Progenitor cell of endocrine pancreas (in vitro differentiated cells): ENCODE results near the gene SH3PXD2B. TPM values are rescaled to one million over a fixed set of nuclear protein-coding genes. Genes with fewer than 3 reads are reported as not detected.

Experiments
- DNase-seq: peaks from one replicate; pipeline ENCODE4 v3.0.0; 2021; ENCODE audit warnings: low spot score; ENCODE audit not compliant: unreplicated experiment
- H3K27ac Mint-ChIP-seq: 2 replicates; pipeline ENCODE4 v1.8.0; 2021; ENCODE audit warnings: mild to moderate bottlenecking, moderate library complexity, mixed read lengths
- H3K27me3 Mint-ChIP-seq: 2 replicates; pipeline ENCODE4 v1.8.0; 2021; ENCODE audit warnings: mixed read lengths
- H3K36me3 Mint-ChIP-seq: 2 replicates; pipeline ENCODE4 v1.8.0; 2022; ENCODE audit warnings: mixed read lengths; ENCODE audit not compliant: insufficient read depth
- H3K4me1 Mint-ChIP-seq: 2 replicates; pipeline ENCODE4 v1.8.0; 2021; ENCODE audit warnings: low read depth, mixed read lengths
- H3K4me3 Mint-ChIP-seq: 2 replicates; pipeline ENCODE4 v1.8.0; 2021; ENCODE audit warnings: low read depth, mild to moderate bottlenecking, moderate library complexity, mixed read lengths
- H3K9me3 Mint-ChIP-seq: 2 replicates; pipeline ENCODE4 v1.8.0; 2021; ENCODE audit warnings: low read depth, mixed read lengths
- total RNA-seq: library from RNA; stranded (reverse); gene quantifications from 2 replicates; pipeline ENCODE4 v1.2.1, GENCODE V29; 2021
- TF ChIP-seq, protein P1 (sequence below): fragments of 200-600 bp; sonication (generic); IDR thresholded peaks from one replicate; pipeline ENCODE4 v1.5.0; 2021; ENCODE audit warnings: antibody characterized with exemption, mild to moderate bottlenecking; ENCODE audit not compliant: unreplicated experiment

Gene SH3PXD2B
- total RNA-seq, 1 donor from 2014 or later, result 79.8 TPM

DNA sequence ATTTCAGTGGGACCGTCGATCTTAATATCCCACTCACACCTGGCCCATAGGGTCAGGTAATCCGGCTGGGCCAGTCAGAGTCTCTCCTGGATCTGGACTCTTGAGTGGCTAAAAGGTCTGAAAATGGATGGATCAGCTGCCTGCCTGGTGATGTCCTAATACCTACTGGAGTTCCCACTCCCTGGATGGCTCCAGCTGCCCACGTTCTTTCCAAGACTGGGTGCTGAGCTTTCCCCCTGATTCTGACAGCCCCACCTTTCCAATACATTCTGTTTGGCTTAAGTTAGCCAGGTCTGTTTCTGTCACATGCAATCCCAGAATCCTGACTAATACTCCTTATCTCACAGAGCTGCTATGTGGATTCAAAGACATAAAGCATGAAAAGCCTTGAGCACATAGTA, 10.2 kb downstream of the SH3PXD2B start:
- no peak overlapping the region for H3K4me3 Mint-ChIP-seq
- no peaks in the 10 kb centered on the region for H3K36me3 Mint-ChIP-seq
- H3K27me3 Mint-ChIP-seq, result no peaks in the 10 kb centered on the region
- H3K9me3 Mint-ChIP-seq, result no peaks in the 10 kb centered on the region
- DNase-seq, result no peak
- TF ChIP-seq, protein P1, sequence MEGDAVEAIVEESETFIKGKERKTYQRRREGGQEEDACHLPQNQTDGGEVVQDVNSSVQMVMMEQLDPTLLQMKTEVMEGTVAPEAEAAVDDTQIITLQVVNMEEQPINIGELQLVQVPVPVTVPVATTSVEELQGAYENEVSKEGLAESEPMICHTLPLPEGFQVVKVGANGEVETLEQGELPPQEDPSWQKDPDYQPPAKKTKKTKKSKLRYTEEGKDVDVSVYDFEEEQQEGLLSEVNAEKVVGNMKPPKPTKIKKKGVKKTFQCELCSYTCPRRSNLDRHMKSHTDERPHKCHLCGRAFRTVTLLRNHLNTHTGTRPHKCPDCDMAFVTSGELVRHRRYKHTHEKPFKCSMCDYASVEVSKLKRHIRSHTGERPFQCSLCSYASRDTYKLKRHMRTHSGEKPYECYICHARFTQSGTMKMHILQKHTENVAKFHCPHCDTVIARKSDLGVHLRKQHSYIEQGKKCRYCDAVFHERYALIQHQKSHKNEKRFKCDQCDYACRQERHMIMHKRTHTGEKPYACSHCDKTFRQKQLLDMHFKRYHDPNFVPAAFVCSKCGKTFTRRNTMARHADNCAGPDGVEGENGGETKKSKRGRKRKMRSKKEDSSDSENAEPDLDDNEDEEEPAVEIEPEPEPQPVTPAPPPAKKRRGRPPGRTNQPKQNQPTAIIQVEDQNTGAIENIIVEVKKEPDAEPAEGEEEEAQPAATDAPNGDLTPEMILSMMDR, result no peak
- H3K4me1 Mint-ChIP-seq, result peaks cover 5% of the 10 kb centered on the region
- H3K27ac Mint-ChIP-seq, result no peak overlapping the region

DNA sequence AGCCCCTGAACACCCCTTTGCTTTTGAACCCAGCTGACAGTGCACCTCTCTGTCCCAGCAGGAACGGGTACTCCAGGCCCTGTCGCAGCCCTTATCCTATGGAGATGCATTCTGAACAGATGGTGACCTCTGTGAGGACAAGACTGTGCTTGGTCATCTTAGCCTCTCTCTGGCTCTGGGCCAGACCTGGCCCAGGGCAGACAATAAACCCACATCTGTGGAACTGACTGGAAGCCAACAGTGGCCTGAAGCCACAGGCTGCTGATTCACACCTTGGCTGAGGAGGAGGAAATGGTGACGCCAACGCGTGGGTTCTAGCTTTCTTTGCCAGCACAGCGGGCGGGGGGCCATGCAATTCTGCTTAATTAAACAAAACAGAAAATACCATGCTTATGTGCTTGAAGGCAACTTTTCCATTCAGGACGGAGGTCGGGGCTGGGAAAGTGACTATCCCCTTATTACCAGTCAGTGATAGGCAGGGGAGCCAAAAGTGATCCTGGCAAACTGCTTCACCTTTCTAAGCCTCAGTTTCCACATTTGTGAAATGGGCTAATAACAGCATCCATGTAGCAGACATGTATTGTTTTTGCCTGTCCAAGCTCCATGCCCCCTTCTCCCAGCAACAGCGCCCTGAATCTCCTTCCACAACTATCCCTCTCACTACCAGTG, 10.8 kb downstream of the SH3PXD2B start:
- Mint-ChIP-seq H3K9me3 (no peaks in the 10 kb centered on the region), H3K27ac (no peak overlapping the region), H3K27me3 (no peaks in the 10 kb centered on the region), H3K36me3 (no peaks in the 10 kb centered on the region), H3K4me1 (peaks cover 5% of the 10 kb centered on the region), H3K4me3 (no peak overlapping the region)
- no peak for DNase-seq
- TF ChIP-seq, protein P1, result no peak

DNA sequence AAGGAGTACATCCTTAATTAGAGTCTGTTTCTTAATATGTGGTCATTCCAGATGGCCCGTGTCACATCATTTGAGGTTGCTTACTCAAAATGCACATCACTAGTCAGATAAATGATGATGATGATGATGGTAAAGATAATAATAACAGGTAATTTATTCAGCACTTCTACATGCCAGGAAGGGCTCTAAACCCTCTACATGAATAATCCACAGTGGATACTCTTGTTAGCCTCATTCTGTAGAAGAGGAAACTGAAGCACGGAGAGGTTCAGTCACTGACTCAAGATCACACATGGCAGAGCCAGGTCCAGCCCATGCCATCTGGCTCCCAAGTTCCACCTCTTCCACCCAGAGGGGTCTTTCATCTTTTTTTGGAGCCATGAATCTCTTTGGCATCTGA, 11.7 kb downstream of the SH3PXD2B start:
- Mint-ChIP-seq H3K36me3 (no peaks in the 10 kb centered on the region), H3K27ac (no peak overlapping the region), H3K4me1 (peaks cover 5% of the 10 kb centered on the region), H3K4me3 (no peak overlapping the region), H3K9me3 (no peaks in the 10 kb centered on the region), H3K27me3 (no peaks in the 10 kb centered on the region)
- TF ChIP-seq, protein P1, result no peak
- no peak for DNase-seq

DNA sequence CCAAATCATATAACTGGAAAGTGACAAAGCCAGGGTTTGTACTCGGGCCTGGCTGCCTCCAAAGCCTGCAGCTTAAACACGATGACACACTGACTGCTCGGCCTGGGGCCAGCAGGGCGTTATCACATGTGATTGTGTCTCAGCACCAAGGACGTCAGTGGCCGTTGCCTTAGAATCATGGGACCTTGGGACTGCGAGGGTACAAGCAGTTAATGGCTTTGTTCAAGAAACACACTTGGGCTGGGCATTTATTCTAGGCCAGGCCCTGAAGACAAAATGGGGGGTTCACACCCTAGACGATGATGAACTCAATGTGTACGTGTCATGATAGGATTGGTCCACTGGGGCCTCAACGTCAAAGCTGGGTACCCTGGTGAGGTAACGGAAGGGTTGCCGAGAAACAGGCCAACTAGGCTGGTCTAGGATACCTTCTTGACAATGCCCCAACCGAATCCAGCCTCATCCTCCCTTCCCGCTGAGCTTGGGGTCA, 13.0 kb downstream of the SH3PXD2B start:
- H3K27me3 Mint-ChIP-seq, result no peaks in the 10 kb centered on the region
- no peak overlapping the region for H3K4me3 Mint-ChIP-seq
- H3K4me1 Mint-ChIP-seq, result peaks cover 3% of the 10 kb centered on the region
- TF ChIP-seq, protein P1, result no peak
- H3K36me3 Mint-ChIP-seq, result no peaks in the 10 kb centered on the region
- no peak overlapping the region for H3K27ac Mint-ChIP-seq
- H3K9me3 Mint-ChIP-seq, result no peaks in the 10 kb centered on the region
- DNase-seq, result no peak

DNA sequence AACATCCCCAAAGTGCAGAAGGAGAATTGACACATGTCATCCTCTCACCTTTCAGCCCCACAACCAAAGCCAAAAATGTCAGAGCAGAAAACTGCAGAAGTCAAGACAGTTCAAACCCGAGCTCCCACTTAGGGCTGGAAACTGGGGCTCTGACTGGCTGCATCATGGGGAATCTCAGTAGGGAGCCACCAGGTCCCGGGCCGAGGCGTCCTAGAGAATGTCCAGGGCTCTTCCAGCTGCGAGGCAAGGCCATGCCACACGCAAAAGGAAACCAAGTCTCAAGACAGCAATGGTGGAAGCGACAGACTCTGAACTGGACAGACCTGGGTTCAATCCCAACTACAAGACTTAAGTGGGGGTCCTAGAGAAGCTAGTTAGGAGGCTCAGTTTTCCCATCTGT, 13.8 kb downstream of the SH3PXD2B start:
- H3K4me3 Mint-ChIP-seq, result no peak overlapping the region
- peaks cover 3% of the 10 kb centered on the region for H3K4me1 Mint-ChIP-seq
- no peaks in the 10 kb centered on the region for H3K9me3 Mint-ChIP-seq

More for the DNA sequence above, 13.8 kb downstream of the SH3PXD2B start:
- no peak for DNase-seq
- Mint-ChIP-seq H3K27ac (no peak overlapping the region), H3K36me3 (no peaks in the 10 kb centered on the region), H3K27me3 (no peaks in the 10 kb centered on the region)
- TF ChIP-seq, protein P1, result no peak
